HL-60/S4 treated with phorbol 12-myristate 13-acetate at 8.2 ng/mL for 4 days and 3 days (cell line): ENCODE measurements around the gene CMIP.

Experiments used
- in situ Hi-C: fragments of 300-500 bp; cut with MboI; formaldehyde crosslinking; loops from 2 replicates; pipeline ENCODE4 v1.15.0; 2022; ENCODE audit warnings: low sequenced_read_pairs

CMIP gene

GRCh38 chr16:81473969-81474959, 29.7 kb downstream of the CMIP start:
- in situ Hi-C loops = no loop called here

GRCh38 chr16:81477697-81478693, 33.4 kb downstream of the CMIP start:
- in situ Hi-C loops = no loop called here

- in situ Hi-C loops = no loop called here
These were observed 34.4 kb downstream of the CMIP start for GRCh38 chr16:81478876-81479511.

GRCh38 chr16:81480606-81481206, 36.1 kb downstream of the CMIP start:
- in situ Hi-C loops = no loop called here

- in situ Hi-C loops = no loop called here
These were observed 36.7 kb downstream of the CMIP start for GRCh38 chr16:81481207-81481821.

- in situ Hi-C loops = no loop called here
These were observed 37.9 kb downstream of the CMIP start for GRCh38 chr16:81482329-81483063.

- in situ Hi-C loops = no loop called here
These were observed 38.7 kb downstream of the CMIP start for GRCh38 chr16:81483064-81483969.

- in situ Hi-C loops = no loop called here
These were observed 39.5 kb downstream of the CMIP start for GRCh38 chr16:81483970-81484595.

- in situ Hi-C loops = no loop called here
These were observed 40.5 kb downstream of the CMIP start for GRCh38 chr16:81484908-81485624.

GRCh38 chr16:81485824-81486539, 41.4 kb downstream of the CMIP start:
- in situ Hi-C loops = no loop called here

GRCh38 chr16:81486540-81487061, 42.0 kb downstream of the CMIP start:
- in situ Hi-C loops = no loop called here

GRCh38 chr16:81487301-81487720, 42.7 kb downstream of the CMIP start:
- in situ Hi-C loops = no loop called here

GRCh38 chr16:81488687-81489411, 44.2 kb downstream of the CMIP start:
- in situ Hi-C loops = no loop called here

GRCh38 chr16:81489547-81490267, 45.1 kb downstream of the CMIP start:
- in situ Hi-C loops = no loop called here
